GM10847 (cell line): ENCODE results near the gene TOR1AIP2.

Experiments
- POLR2A ChIP-seq: IDR thresholded peaks from 2 replicates; pipeline ENCODE4 v1.6.1; 2011; ENCODE audit not compliant: insufficient read length; ENCODE audit errors: extremely low read depth

Gene TOR1AIP2

GRCh38 chr1:179882253-179883039, 4.8 kb upstream of the TOR1AIP2 start, which contains the start of gene TOR1AIP1:
TSS of gene TOR1AIP1 (plus strand) at chr1:179882285. CDS start at chr1:179882503, 218 bp downstream.
- peak; percentile 81 for TF ChIP-seq POLR2A

GRCh38 chr1:179881642-179882252, 4.1 kb upstream of the TOR1AIP2 start:
- TF ChIP-seq POLR2A = no peak

- TF ChIP-seq POLR2A = no peak
Observed at GRCh38 chr1:179879797-179880196, 2.2 kb upstream of the TOR1AIP2 start.

GRCh38 chr1:179876300-179876715, 1.3 kb downstream of the TOR1AIP2 start:
- TF ChIP-seq POLR2A = no peak

- TF ChIP-seq POLR2A = no peak
Observed at GRCh38 chr1:179875596-179876299, 1.9 kb downstream of the TOR1AIP2 start.

- no peak for TF ChIP-seq POLR2A
Observed at GRCh38 chr1:179873438-179873851, 4.2 kb downstream of the TOR1AIP2 start.

GRCh38 chr1:179872558-179872957, 5.0 kb downstream of the TOR1AIP2 start:
- TF ChIP-seq POLR2A = no peak

GRCh38 chr1:179871940-179872339, 5.7 kb downstream of the TOR1AIP2 start:
- no peak for TF ChIP-seq POLR2A

GRCh38 chr1:179870870-179871269, 6.7 kb downstream of the TOR1AIP2 start:
- TF ChIP-seq POLR2A = no peak

GRCh38 chr1:179867493-179868330, 9.9 kb downstream of the TOR1AIP2 start:
- no peak for TF ChIP-seq POLR2A

GRCh38 chr1:179866616-179867015, 11.0 kb downstream of the TOR1AIP2 start:
- no peak for TF ChIP-seq POLR2A

- TF ChIP-seq POLR2A = no peak
Observed at GRCh38 chr1:179865377-179865776, 12.2 kb downstream of the TOR1AIP2 start.

- no peak for TF ChIP-seq POLR2A
Observed at GRCh38 chr1:179860652-179861051, 17.0 kb downstream of the TOR1AIP2 start.

- TF ChIP-seq POLR2A = no peak
Observed at GRCh38 chr1:179857009-179857408, 20.6 kb downstream of the TOR1AIP2 start.

- TF ChIP-seq POLR2A = no peak
Observed at GRCh38 chr1:179856296-179856695, 21.3 kb downstream of the TOR1AIP2 start.
